Adrenal gland (tissue), 5 donors: ENCODE data around the gene ATP5F1C.

ENCODE experiments used
- POLR2A ChIP-seq, 2 donors: fragments of 450-650 bp; IDR thresholded peaks; one replicate each; pipeline ENCODE4 v1.6.1; 2017; ENCODE audit warnings: antibody characterized with exemption in 2 of 2, mild to moderate bottlenecking in 2 of 2, moderate library complexity in 1 of 2
- TF ChIP-seq, protein P1 (sequence below), 6 experiments: fragments of 450-650 bp in 4 of 6; fragments of 200-600 bp in 2 of 6; sonication (generic) in 1 of 6; IDR thresholded peaks; 1 replicate in 5 of 6; 2 replicates in 1 of 6; pipeline versions ENCODE4 v1.5.1 to v1.8.0; 2016 to 2021; ENCODE audit warnings: antibody characterized with exemption in 6 of 6, mild to moderate bottlenecking in 2 of 6, moderate library complexity in 1 of 6
- donor health status: DM: no; HTN: no; CAD: no.

DNA sequence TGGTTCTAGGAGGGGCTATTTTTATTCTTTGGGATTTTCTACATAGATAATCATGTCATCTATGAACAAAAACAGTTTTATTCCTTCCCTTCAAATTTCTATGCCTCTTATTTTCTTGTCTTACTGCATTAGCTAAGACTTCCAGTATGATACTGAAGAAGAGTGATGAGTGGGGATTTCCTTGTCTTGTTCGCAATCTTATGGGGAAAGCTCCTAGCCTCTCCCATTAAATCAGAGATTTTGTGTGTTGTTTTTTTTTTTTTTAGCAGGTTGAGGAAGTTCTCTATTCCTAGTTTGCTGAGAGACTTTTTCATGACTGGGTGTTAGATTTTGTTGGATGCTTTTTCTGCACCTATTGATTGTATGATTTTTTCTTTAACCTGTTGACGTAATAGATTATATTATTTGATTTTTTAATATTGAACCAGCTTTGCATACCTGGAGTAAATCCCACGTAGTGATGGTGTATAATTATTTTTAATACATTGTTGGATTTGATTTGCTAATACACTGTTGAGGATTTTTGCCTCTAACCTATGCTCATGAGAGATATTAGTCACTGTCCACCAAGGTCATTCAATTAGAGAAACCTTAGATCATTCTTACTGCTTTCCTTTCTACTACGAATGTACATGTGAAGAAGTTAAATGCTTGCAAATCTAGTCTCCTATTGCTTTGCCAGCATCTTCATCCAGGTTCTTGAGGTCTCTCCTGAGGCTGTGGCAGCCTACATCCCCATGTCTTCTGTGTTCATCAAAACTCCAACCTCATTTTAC, 6.5 kb downstream of the ATP5F1C start:
- TF ChIP-seq, protein P1, sequence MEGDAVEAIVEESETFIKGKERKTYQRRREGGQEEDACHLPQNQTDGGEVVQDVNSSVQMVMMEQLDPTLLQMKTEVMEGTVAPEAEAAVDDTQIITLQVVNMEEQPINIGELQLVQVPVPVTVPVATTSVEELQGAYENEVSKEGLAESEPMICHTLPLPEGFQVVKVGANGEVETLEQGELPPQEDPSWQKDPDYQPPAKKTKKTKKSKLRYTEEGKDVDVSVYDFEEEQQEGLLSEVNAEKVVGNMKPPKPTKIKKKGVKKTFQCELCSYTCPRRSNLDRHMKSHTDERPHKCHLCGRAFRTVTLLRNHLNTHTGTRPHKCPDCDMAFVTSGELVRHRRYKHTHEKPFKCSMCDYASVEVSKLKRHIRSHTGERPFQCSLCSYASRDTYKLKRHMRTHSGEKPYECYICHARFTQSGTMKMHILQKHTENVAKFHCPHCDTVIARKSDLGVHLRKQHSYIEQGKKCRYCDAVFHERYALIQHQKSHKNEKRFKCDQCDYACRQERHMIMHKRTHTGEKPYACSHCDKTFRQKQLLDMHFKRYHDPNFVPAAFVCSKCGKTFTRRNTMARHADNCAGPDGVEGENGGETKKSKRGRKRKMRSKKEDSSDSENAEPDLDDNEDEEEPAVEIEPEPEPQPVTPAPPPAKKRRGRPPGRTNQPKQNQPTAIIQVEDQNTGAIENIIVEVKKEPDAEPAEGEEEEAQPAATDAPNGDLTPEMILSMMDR (IDR thresholded peaks at IDR 0.05), result no peak
- TF ChIP-seq POLR2A (IDR thresholded peaks at IDR 0.05), result peak in 1 of 2 donors; percentile 39
